ENCODE measurements around the gene ATP6V0A4. TPM values are rescaled to one million over a fixed set of nuclear protein-coding genes. Genes with fewer than 3 reads are reported as not detected.
A peak's percentile ranks its signal among the peaks of the same experiment; 100 is the strongest.

The ATP6V0A4 gene
- total and polyA plus RNA-seq, 2 of the 13 experiments (the other 11 are each of a cell fraction or from before 2014, with no cell fraction given) = 0.24 to 0.25 TPM

DNA sequence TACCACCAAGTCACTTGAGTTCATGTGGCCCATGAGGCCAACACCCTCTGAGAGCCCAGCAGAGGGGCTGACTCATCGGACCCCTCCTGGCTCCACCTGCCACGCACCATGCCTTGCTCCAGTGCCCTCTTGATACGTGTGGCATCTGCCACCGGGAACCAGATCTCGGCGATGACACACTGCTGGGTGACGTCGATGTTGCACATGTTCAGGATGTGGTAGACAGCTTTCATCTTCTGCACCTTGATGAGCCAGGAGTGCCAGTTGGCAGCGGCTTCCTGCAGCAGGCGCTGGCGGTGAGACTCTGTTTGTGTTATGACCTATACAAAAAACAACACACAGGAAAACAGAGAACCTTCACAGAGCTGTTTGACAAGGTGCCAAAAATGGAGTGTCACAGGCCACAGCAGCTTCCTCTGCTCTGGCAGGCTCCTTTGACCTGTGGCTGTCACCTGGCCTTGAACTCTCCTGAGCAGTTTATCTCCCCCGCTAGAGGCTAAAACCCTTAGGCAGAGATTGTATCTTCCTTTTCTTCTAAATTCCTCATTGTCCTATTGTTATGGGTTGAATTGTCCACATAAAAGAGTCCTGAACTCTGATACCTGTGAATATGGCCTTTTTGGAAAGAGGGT lies 45.4 kb downstream of the ATP6V0A4 start (continued):
- TF ChIP-seq ZNF17 (CRISPR knock-in tag; IDR thresholded peaks at IDR 0.05) = no peak
- no peak for TF ChIP-seq ZNF557 (CRISPR knock-in tag; IDR thresholded peaks at IDR 0.05)
- 0 out of 2 replicates have a peak, but pooled peaks have one; percentile 39 for TF ChIP-seq ZNF747 (CRISPR knock-in tag; IDR thresholded peaks at IDR 0.05; ENCODE audit: borderline replicate concordance)
- TF ChIP-seq ZFP62 (CRISPR knock-in tag; IDR thresholded peaks at IDR 0.05) = no peak
- TF ChIP-seq NCOA2 (CRISPR knock-in tag; IDR thresholded peaks at IDR 0.05) = peak; percentile 79
- TF ChIP-seq ZNF430 (CRISPR knock-in tag; IDR thresholded peaks at IDR 0.05) = 0 out of 2 replicates have a peak, but pooled peaks have one; percentile 23
- TF ChIP-seq ZGPAT (CRISPR knock-in tag; IDR thresholded peaks at IDR 0.05) = peak; percentile 65; the same call in 1 of the 2 replicates
- no peak for TF ChIP-seq ATF3 (CRISPR knock-in tag; IDR thresholded peaks at IDR 0.05)
- no peak for TF ChIP-seq ZIK1 (CRISPR knock-in tag; IDR thresholded peaks at IDR 0.05; ENCODE audit: borderline replicate concordance, low read depth)
- no peak for TF ChIP-seq SCMH1 (CRISPR knock-in tag; IDR thresholded peaks at IDR 0.05; ENCODE audit: borderline replicate concordance)
- TF ChIP-seq ZNF20 (CRISPR knock-in tag; IDR thresholded peaks at IDR 0.05) = no peak
- no peak for TF ChIP-seq ZNF235 (CRISPR knock-in tag; IDR thresholded peaks at IDR 0.05; ENCODE audit: borderline replicate concordance)
- TF ChIP-seq CBFB (CRISPR knock-in tag; IDR thresholded peaks at IDR 0.05) = 0 out of 2 replicates have a peak, but pooled peaks have one; percentile 28
- 0 out of 2 replicates have a peak, but pooled peaks have one; percentile 32 for TF ChIP-seq ISL2 (CRISPR knock-in tag; IDR thresholded peaks at IDR 0.05)
- no peak for TF ChIP-seq EED (CRISPR knock-in tag; IDR thresholded peaks at IDR 0.05)
- TF ChIP-seq RARA (CRISPR knock-in tag; IDR thresholded peaks at IDR 0.05) = peak; percentile 99
- peak; percentile 16; the same call in 1 of the 2 replicates for TF ChIP-seq AHDC1 (CRISPR knock-in tag; IDR thresholded peaks at IDR 0.05; ENCODE audit: borderline replicate concordance)
- TF ChIP-seq SRY (CRISPR knock-in tag; IDR thresholded peaks at IDR 0.05) = 0 out of 2 replicates have a peak, but pooled peaks have one; percentile 1
- TF ChIP-seq ESRRA (CRISPR knock-in tag; IDR thresholded peaks at IDR 0.05; ENCODE audit: low read depth) = no peak
- TF ChIP-seq SYNCRIP (IDR thresholded peaks at IDR 0.05; ENCODE audit: insufficient read depth, low read depth, low read length) = no peak
- TF ChIP-seq MTF2 (CRISPR knock-in tag; IDR thresholded peaks at IDR 0.05; ENCODE audit: borderline replicate concordance) = no peak
- TF ChIP-seq ZSCAN21 (CRISPR knock-in tag; IDR thresholded peaks at IDR 0.05; ENCODE audit: borderline replicate concordance) = no peak
- peak; percentile 88 for TF ChIP-seq HMG20A (CRISPR knock-in tag; IDR thresholded peaks at IDR 0.05; ENCODE audit: borderline replicate concordance)
- TF ChIP-seq SALL1 (CRISPR knock-in tag; IDR thresholded peaks at IDR 0.05) = peak; percentile 87
- TF ChIP-seq TEAD2 (CRISPR knock-in tag; IDR thresholded peaks at IDR 0.05) = no peak

Measured in HepG2 (cell line).